Muscle layer of colon (tissue), 2 donors: ENCODE measurements around the gene FBXO21.

Experiments used
- H3K27ac ChIP-seq: one replicate; pipeline ENCODE4 v1.7.0; 2013; ENCODE audit warnings: low read depth, mild to moderate bottlenecking, low read length, moderate library complexity
- H3K27me3 ChIP-seq, 2 donors: one replicate each; pipeline ENCODE4 v1.7.0; 2013; ENCODE audit warnings: low read length in 2 of 2, mild to moderate bottlenecking in 2 of 2; ENCODE audit not compliant: insufficient read depth in 2 of 2, control insufficient read depth in 1 of 2
- H3K36me3 ChIP-seq: one replicate; pipeline ENCODE4 v1.7.0; 2013; ENCODE audit warnings: mild to moderate bottlenecking, low read length; ENCODE audit not compliant: insufficient read depth
- H3K4me1 ChIP-seq: one replicate; pipeline ENCODE4 v1.7.0; 2013; ENCODE audit warnings: mild to moderate bottlenecking, low read length; ENCODE audit not compliant: insufficient read depth
- H3K4me3 ChIP-seq, 2 donors: one replicate each; pipeline ENCODE4 v1.7.0; 2013; ENCODE audit warnings: low read length in 2 of 2, low read depth in 1 of 2, mild to moderate bottlenecking in 1 of 2, moderate library complexity in 1 of 2
- H3K9ac ChIP-seq: one replicate; pipeline ENCODE4 v1.7.0; 2013; ENCODE audit warnings: low read length
- H3K9me3 ChIP-seq: one replicate; pipeline ENCODE4 v1.7.0; 2013; ENCODE audit warnings: mild to moderate bottlenecking, low read length
- donor health status: abdominal sarcoma.
- donor health status: Adenocarcinoma of cecum.

FBXO21 gene

DNA sequence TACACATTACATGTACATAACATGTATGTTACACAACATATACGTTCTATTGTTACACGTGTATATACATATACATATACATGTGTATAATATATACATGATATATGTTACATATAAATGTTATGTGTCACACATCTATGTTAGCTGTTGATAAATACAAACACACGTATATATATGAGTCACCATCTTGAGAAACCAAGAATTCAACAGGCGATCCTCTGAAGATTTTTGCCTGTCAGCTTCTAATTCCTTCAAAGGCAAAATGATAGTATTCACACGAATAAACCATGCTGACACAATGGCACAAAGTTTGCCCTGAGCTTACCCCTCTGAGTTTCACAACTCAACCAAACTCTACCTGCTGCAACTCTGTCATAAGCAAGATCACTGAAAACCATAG lies 60.9 kb downstream of the FBXO21 start:
- H3K27me3 ChIP-seq, result no peaks in the 10 kb centered on the region
- H3K4me1 ChIP-seq, result no peaks in the 10 kb centered on the region
- H3K36me3 ChIP-seq, result no peaks in the 10 kb centered on the region
- H3K4me3 ChIP-seq, result no peak overlapping the region
- H3K9ac ChIP-seq, result no peak overlapping the region
- no peak overlapping the region for H3K27ac ChIP-seq
- no peaks in the 10 kb centered on the region for H3K9me3 ChIP-seq

DNA sequence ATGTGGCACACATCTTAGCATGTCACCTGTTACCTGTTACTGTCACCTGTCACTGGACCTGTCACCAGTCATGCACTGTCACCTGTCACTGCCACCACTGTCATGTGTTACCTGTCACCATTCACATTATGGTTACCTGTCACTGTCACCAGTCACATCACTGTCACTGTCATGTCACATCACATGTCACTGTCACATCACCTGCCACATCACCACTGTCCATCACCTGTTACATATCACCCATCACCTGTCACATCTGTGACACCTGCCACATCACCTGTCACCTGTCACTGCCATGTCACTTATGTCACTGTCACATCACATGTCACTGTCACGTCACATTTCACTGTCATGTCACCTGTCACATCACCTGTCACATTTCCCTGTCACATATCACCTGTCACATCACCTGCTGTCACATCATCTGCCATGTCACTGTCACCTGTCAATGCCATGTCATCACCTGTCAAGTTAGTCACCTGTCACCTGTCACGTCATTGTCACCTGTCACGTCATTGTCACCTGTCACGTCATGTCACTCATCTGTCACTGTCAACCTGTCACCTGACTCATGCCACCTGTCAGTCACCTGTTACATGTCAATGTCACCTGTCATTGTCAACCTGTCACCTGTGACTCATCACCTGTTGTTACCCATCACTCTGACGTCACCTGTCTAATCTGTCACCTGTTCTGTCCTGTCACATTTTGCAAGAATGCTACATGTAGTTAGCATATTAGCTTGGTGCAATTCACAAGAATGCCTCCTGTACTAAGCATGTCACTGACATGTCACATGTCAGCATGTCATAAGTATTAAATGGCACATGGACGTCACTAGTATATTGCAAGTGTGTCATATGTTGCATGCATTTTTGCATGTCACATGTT lies 62.1 kb downstream of the FBXO21 start:
- Histone ChIP-seq H3K4me1 (no peaks in the 10 kb centered on the region), H3K27me3 (no peaks in the 10 kb centered on the region), H3K36me3 (no peaks in the 10 kb centered on the region), H3K9ac (no peak overlapping the region), H3K4me3 (no peak overlapping the region), H3K27ac (no peak overlapping the region), H3K9me3 (no peaks in the 10 kb centered on the region)

DNA sequence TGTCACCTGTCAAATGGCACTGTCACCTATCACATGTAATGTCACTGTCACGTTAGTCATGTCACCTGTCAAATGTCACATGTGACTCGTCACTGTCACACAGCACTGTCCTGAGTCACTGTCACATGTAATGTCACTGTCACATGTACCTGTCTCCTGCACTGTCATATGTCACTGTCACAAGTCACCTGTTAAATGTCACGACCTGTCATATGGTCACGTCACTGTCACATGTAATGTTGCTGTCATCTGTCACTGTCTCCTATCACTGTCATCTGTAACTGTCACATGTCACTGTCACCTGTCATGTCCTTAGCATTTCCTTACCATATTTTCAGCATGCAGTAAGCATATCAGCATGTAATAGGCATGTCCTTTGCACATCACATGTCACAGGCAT lies 63.9 kb downstream of the FBXO21 start:
- H3K4me1 ChIP-seq, result no peaks in the 10 kb centered on the region
- no peaks in the 10 kb centered on the region for H3K27me3 ChIP-seq

DNA sequence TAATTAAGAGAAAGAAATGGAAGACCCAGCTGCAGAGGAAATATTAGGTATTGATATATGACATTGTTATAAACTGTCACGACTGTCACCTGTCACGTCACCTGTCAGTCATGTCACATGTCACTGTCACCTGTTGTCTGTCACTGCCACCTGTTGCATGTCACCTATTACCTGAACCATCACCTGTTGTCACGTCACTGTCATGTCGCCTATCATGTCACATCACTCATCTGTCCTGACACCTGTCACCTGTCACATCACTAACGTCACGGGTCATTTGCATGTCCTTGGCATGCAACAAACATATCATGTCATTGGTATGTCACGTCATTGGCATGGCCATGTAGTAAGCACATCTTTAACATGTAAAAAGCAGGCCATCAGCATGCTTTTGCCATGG lies 64.5 kb downstream of the FBXO21 start:
- Histone ChIP-seq H3K27ac (no peak overlapping the region), H3K27me3 (no peaks in the 10 kb centered on the region), H3K4me1 (no peaks in the 10 kb centered on the region), H3K36me3 (no peaks in the 10 kb centered on the region), H3K9ac (no peak overlapping the region), H3K4me3 (no peak overlapping the region), H3K9me3 (no peaks in the 10 kb centered on the region)

More for the DNA sequence above, 63.9 kb downstream of the FBXO21 start:
- no peak overlapping the region for H3K27ac ChIP-seq
- no peak overlapping the region for H3K9ac ChIP-seq
- no peaks in the 10 kb centered on the region for H3K9me3 ChIP-seq
- no peak overlapping the region for H3K4me3 ChIP-seq
- H3K36me3 ChIP-seq, result no peaks in the 10 kb centered on the region

DNA sequence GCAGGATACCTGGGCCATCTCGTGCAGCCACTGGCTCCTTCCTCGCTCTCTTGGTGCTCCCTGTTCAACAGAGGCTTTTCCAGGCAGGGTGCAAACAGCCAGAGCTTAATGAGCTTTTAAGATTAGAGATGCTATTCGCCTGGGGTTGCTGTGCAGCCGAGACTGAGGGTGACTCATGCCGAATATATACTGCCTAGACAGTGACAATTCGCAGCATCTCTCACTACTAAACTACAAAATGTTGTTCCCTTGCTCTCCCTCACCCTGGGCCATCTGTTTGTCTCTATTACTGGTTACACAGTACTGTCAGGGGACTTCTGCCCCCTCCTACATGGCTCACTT lies 65.0 kb downstream of the FBXO21 start:
- H3K36me3 ChIP-seq, result no peaks in the 10 kb centered on the region
- H3K27ac ChIP-seq, result no peak overlapping the region
- H3K9ac ChIP-seq, result no peak overlapping the region
- H3K4me1 ChIP-seq, result no peaks in the 10 kb centered on the region
- no peak overlapping the region for H3K4me3 ChIP-seq
- H3K27me3 ChIP-seq, result no peaks in the 10 kb centered on the region
- no peaks in the 10 kb centered on the region for H3K9me3 ChIP-seq

DNA sequence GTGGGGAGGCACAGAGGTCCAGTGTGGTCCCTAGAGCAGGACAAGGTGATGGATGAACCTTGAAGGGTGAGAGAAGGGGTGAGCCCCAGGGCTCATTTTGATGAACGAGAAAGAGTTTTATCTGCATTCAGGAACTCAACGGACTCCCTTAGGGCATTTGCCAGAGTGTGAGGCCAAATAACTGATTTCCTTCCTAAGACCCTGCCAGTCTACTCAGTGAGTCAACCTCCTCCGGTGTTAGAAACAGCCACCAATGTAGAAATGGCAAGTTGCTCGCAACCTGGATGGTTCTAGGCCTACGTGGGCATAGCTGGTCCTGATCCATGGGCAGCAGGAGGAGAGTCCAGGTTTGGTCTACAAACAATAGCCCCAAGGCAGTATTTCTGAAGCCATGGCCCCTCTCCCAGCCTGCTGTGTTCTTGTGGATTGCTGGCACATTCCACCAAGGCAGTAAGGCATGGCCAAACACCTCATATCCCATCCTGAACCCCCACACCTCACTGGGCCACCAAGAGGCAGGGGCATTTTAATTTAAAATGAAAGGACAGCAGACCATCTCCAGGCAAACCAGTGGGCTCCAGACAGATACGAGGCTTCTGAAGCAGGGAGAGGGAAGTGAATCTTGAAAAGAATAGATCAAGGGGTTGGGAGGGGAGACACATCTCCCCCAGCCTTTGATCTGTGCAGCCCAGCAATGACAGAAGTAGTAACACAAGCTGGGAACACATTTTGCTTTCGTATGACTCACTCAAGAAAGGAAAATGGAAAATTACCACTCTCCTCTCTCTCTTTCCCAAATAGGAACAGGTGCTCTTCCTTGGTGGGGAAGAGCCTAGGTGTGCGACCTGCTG lies 65.6 kb downstream of the FBXO21 start:
- Histone ChIP-seq H3K27me3 (no peaks in the 10 kb centered on the region), H3K4me3 (no peak overlapping the region), H3K4me1 (peaks cover under 1% of the 10 kb centered on the region), H3K9me3 (no peaks in the 10 kb centered on the region), H3K27ac (no peak overlapping the region), H3K9ac (no peak overlapping the region), H3K36me3 (no peaks in the 10 kb centered on the region)

DNA sequence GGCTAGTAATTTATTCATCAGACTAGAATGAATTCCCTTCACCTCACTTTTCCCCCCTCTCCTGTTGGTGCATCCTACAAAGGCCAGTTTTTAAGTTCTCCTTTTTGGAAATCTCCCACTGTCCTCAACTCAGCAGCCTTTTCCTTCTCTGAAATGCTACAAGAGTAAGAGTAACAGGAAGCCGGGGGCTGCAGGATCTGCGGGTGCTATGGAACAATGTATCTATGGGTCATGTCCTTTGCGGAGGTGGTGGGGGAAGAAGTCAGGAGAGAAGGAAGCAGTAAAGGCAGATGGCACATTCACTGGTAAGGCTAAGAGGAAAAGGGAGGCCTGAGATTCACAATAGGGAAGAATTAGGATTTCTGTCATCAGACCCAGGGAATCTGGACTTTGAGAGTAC lies 68.8 kb downstream of the FBXO21 start:
- H3K27ac ChIP-seq, result no peak overlapping the region
- no peak overlapping the region for H3K4me3 ChIP-seq
- H3K36me3 ChIP-seq, result no peaks in the 10 kb centered on the region
- no peaks in the 10 kb centered on the region for H3K9me3 ChIP-seq
- H3K27me3 ChIP-seq, result no peaks in the 10 kb centered on the region
- H3K9ac ChIP-seq, result no peak overlapping the region
- H3K4me1 ChIP-seq, result peaks cover 5% of the 10 kb centered on the region

DNA sequence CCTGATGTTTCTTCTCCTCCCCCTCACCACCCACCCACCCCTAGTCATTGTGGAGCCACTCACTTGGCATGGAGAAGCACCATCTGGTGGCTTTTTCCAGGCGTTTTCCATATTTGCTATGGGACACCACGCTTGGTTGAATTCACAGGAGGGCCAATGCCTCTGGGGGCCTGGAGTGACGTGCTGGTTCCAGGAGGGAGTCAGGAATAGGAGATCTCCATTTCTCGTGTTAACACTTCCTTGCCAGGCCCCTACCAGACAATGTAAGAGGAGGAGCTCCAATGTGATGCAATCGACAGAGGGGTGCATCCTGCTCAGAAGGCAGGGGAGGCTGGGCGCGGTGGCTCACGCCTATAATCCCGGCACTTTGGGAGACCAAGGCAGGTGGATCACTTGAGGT lies 69.5 kb downstream of the FBXO21 start:
- Histone ChIP-seq H3K9ac (no peak overlapping the region), H3K4me3 (no peak overlapping the region), H3K9me3 (no peaks in the 10 kb centered on the region), H3K4me1 (peaks cover 5% of the 10 kb centered on the region), H3K36me3 (no peaks in the 10 kb centered on the region), H3K27me3 (no peaks in the 10 kb centered on the region), H3K27ac (no peak overlapping the region)

DNA sequence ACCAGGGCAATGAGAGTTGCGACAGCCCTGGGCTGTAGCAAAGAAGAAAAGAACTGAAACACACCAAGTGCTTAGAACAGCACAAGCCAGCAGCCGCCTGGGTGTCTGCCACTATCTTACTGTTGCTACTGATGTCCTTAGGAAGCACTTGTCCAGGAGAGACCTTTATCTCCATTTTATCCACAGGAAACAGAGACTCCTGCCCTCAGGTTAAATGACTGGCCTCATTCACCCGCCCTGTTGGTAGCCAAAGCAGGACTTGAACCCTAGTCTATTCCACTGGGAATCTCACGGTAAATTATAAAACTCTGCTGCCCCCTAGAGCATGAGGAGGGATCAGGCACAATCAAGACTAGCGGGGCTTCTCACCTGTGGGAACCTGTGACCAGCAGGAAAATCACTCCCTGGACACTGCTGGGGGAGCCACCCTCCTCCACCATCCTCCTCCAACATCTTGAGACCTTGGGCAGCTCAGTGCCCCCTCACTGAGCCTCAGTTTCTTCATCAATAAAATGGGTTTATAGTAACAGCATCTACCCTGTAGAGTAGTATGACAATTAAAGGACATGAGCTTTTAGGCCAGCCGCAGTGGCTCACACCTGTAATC lies 70.6 kb downstream of the FBXO21 start:
- Histone ChIP-seq H3K9me3 (no peaks in the 10 kb centered on the region), H3K27me3 (no peaks in the 10 kb centered on the region), H3K36me3 (no peaks in the 10 kb centered on the region), H3K9ac (no peak overlapping the region), H3K4me3 (no peak overlapping the region), H3K27ac (no peak overlapping the region), H3K4me1 (peaks cover 5% of the 10 kb centered on the region)

DNA sequence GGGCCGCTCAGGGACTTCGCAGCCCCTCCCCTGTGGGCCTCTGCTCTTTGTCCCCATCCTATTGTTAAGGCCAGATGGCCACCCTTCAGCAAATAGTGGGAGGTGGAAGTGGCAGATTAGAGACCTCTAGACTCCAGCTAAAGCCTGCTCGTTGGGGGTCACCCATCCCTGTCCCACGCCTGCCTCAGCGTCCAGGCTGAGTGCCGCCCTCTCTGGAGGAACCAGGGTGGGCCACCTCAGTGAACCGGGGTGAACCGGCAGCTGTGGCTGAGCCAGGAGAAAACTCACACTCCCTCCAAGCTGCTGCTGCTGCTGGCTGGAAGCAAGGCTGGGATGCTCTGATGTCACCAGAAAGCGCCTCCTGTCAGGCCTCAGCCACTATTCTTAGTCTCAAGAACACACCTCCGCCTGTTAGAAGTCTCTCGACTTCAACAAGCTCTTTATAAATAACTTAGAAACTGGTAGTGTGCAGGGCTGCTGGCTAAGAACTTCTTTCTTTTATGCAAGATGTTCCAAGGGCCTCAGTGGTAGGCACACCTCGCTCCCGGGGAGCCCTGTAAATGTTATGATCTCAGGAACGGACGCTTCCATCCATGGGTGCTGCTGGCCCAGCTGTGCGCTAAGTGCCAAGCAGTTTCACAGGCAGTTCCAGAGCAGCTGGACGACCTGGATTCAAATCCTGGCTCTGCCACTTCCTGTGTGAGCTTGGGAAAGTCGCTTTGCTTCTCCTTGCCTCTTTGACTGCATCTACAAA lies 71.3 kb downstream of the FBXO21 start:
- Histone ChIP-seq H3K27me3 (no peaks in the 10 kb centered on the region), H3K27ac (no peak overlapping the region), H3K9ac (no peak overlapping the region), H3K4me1 (peaks cover 5% of the 10 kb centered on the region), H3K36me3 (no peaks in the 10 kb centered on the region), H3K9me3 (no peaks in the 10 kb centered on the region), H3K4me3 (no peak overlapping the region)

DNA sequence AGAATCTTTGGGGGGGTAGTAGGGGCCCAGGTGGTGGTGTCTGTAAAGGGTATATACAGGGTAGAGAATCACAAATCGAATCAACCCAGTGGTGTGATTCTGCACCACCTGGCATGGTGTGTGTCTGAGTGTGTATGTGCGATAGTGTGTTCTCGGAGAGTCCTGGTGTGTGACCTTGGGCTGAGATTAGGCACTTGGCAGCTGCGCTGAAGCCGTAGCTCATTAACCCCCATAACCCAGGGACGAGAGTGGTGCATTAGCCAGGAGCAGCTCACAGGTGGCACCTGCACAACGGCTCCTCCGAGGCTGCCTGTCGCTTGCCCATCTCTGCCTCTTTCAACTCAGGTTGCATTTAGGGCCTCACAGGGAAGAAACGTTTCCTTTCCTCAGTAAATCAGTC lies 75.5 kb downstream of the FBXO21 start:
- peaks cover 5% of the 10 kb centered on the region for H3K4me1 ChIP-seq
- H3K27me3 ChIP-seq, result no peaks in the 10 kb centered on the region
- no peak overlapping the region for H3K9ac ChIP-seq
- no peak overlapping the region for H3K4me3 ChIP-seq
- no peak overlapping the region for H3K27ac ChIP-seq
- H3K36me3 ChIP-seq, result no peaks in the 10 kb centered on the region
- no peaks in the 10 kb centered on the region for H3K9me3 ChIP-seq
